HG02938 (cell line): ENCODE results near the gene IL1RN.
"Not testable (repeated sequence)": the region's sequence is repeated elsewhere in the genome, so short reads cannot be mapped to it uniquely, and the experiment has no call there.

Experiments used
- ATAC-seq: cut with Tn5 transposase; IDR thresholded peaks from one replicate; pipeline ENCODE4 v1.9.1; 2021; ENCODE audit warnings: mild to moderate bottlenecking, moderate library complexity; ENCODE audit not compliant: unreplicated experiment

Gene IL1RN, protein sequence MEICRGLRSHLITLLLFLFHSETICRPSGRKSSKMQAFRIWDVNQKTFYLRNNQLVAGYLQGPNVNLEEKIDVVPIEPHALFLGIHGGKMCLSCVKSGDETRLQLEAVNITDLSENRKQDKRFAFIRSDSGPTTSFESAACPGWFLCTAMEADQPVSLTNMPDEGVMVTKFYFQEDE

DNA sequence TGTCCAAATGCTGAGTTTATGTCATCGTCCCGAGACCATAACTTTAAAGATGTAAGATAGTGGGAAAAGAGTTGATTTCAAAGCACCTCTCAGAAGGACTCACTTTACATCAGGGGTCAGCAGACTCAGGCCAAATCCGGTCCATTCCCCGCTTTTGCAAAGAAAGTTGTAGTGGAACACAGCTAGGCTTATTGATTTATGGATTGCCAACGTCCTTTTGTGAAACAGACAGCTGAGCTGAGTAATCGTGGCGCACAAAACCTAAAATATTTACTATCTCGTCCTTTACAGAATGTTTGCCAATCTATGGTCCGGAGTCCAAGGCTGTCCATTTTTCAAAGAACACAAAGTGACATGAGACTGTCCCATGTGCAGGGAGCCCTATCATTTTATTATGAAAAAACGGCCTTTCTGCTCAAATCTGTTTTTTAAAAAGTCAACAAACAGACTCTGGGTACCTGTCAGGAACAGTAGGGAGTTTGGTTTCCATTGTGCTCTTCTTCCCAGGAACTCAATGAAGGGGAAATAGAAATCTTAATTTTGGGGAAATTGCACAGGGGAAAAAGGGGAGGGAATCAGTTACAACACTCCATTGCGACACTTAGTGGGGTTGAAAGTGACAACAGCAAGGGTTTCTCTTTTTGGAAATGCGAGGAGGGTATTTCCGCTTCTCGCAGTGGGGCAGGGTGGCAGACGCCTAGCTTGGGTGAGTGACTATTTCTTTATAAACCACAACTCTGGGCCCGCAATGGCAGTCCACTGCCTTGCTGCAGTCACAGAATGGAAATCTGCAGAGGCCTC, at the start of gene IL1RN:
Gene IL1RN (plus strand): TSS at position 754 of the 801 bp plus-strand sequence. CDS start 27 bp downstream, at position 781.
- ATAC-seq = no peak

DNA sequence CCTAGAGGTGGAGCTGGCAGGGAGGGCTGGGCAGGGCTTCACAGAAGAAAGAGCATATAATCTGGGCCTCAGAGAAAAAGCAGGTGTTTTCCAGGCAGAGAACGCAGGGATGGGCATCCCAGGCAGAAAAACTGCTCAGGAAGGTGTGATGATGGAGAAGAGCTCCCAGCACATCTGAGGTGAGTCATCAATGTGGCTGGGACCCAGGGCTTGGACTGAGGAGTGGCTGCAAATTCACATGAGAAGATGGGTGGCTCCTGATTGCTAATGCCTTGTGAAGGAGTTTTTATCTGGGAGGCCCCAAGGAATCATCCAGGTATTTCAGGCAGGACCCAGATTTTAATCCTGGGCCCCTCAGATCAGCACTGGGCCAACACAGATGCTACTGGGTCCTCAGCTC, 49.5 kb upstream of the IL1RN start:
- ATAC-seq = no peak

DNA sequence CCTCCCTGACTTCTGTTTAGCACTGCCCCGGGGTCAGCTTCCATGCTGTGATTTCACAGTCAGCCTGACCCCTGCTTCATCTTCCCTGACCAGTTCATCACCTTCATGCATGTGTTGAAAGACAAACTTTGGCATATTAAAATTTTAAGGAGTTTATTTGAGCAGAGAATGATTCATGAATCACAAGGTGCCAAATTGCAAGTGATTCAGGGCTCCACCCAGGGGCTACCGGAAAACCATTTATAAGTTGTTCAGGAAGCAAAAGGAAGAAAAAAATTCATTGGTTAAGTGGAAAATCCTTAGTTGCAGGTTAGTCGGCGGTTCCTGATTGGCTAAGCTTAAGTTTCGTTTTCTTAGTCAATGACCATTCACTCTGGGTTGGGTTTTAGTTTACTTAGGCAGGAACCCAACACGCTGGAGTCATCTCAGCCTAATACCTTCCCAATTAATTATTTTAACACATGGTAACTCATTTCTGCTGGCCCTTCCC, 49.0 kb upstream of the IL1RN start:
- no peak for ATAC-seq

DNA sequence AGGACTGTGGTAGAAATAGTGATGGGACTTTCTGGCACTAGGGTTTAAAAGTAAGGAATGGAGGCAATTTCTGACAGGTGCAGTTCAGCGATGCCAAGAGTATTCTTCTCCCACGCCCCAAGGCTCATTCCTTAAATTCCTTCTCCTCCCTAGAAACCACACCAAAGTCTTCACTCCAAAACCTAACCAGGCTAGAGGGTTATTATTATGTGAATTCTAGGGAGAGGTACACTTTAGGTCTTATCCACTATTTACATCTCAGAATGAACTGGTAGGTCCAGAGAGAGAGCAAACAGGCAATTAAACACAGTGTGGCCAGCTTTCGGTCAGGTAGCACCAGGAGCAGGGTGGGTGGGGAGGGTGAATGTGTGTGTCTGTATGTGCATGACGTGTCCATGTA, 48.3 kb upstream of the IL1RN start:
- ATAC-seq = no peak

DNA sequence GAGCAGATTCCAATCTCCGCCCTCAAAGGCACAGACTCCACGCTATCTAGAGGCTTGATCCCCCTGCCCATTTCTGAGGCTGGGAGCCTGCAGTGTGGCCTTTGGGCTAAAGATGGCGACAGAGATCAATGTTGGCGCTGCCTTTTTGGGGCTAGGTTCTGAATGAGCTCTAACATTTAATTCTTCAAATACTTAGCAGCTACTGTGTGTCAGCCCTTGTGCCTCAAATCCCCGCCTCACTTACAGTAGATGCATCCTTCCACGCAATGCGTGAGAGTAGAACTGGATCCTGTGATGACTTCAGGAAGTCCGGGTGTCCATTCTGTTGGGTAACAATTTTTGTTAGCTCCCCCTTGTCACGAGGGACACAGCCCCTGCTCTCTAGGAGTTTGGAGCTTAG, 47.3 kb upstream of the IL1RN start:
- no peak for ATAC-seq

DNA sequence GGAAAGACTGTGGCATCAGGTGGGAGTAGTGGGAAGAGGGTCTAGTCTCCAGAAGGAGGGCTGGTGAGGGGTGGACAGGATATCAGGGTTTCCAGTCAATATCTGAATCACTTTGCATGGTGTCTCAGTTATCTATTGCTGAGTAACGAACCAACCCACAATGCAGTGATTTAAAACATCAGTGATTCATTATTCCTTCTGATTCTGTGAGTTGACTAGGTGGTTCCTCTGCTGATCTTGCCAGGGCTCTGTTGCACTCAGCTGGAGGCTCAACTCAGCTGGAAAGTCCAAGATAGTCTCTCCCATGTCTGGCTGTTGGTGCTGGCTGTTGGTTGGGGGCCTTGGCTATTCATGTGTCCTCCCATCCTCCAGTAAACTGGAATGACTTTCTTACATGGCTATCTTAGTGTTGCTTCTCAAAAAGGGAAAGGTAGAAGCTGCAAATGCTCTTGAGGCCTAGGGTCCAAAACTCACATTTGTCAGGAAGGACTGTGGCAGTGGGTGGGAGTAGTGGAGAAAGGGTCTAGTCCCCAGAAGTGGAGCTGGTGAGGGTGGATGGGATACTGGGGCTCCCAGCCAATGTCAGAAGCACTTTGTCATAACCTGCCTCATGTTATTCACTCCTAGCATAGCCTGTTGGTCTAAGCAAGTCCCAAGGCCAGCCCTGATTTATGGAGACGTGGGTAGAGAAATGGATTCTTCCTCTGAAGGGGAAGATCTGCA, 45.7 kb upstream of the IL1RN start:
- no peak for ATAC-seq

DNA sequence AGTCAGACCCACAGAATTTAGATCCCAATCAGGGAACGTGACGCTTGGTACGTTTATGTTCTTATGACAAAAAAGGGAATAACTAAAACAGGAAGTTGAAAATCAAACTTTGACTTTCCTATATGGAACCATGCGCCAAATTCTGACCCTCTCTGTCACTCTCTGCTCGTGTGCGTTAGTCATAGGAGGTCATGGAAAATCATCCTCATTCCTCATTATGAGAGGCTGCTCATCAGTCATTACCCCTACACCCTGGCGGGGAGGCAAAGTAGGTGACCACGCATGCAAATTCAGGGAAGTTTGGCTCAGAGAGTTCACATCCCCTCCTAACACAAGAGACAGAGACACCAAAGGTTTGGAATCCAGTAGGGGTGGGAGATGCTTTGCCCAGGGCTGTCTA, 44.1 kb upstream of the IL1RN start:
- ATAC-seq = no peak

DNA sequence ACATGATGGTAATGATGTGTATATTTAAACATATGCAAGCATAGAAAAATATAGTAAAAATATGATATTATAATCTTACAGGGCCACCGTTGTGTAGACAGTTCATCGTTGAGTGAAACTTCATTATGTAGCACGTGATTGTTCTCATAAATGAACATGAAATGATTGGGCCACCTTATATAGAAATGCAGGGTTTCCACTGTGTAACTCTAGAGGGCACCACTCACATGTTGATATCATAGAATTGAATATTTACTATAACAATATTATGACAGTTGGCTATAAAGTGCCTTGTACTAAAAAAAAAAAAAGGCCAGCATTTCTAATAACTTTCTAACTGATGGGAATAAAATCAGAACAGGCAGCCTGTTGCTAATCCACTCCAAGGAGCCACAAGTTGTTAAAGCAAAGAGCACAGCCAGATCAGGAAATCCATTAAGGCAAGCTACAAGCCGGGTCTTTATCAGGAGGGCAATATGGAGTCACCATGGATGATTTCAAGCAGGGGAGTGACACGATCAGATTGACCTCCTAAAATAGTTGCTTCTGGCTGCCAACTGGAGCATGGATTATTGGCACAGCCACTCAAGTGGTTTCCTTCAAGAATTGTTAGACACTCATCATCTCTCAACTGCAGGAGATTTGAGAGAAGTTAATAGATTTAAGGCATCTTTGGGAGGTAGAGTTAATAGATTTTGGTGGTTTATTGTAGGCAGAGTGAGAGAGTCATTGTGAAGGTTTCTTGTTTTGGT, 43.0 kb upstream of the IL1RN start:
- no peak for ATAC-seq

DNA sequence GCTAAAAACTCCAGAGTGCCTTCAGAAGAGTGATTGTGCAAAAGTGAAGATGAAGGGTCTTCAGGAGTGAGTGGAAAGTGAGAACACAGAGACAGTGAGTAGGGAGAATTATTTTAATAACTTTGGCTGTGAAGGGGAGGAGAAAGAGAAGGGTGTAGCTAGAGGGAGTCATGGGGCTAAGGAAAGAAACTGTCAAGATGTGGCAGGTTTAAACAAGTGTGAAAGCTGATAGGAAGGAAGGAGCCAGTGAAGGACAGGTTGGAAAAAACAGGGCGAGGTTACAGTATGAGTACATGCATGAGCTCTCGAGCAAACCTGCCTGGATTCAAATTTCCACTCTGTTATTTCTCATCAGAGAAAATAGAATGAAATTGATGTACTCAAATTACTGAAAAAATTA, 41.9 kb upstream of the IL1RN start:
- ATAC-seq = no peak

DNA sequence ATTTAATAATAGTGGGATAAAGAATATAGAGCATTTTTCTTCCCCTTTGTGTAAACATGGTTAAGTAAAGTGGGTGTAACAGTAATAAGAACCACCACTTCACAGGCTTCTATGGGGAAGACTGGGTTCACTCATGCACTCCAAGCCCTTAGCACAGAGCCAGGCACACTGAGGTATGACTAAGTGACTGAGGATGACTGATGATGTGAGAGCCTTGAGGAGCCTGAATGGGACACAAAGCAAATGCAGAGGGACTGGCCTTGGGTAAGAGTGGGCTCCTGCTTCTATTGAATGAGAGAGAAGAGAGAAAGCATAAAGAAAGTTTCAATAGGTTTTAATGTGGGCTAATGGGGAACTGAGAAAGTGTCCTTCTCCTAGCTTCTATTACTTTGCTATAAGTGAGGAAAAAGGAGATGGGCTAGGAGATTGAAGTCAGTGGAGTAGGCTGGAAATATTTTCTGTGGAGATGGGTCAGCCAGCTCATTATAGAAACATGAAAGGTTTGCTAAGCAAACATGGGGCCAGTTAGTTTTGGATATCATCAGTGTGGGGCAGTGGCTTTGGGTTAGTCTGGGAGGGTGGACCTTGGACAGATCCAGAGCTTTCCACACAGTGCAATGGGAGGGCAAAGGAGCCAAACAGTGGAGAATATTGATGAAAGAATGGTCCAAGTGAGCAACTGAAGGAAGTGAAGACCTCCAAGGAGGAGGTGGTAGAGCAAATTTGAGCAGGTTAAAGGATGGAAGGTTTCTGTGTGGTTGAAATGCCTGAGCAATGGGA, 39.0 kb upstream of the IL1RN start:
- no peak for ATAC-seq

DNA sequence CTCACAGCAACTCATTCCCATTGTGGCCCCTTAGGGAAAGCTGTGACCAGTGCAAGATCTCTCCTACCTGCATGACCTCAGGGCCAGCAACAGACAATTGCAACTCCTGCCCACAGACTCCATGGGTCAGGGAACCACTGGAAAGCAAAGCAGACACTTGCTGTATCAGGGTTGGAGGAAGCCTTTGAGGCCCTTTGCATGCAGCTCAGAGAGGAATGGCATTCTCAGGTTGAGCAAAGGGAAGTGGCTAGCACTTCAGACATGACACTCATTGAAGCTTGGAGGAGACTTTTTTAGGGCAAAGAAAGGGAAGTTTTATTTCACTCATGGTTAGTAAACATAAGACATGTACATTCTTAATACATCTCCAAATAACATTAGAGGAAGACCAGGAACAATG, 37.5 kb upstream of the IL1RN start:
- no peak for ATAC-seq

DNA sequence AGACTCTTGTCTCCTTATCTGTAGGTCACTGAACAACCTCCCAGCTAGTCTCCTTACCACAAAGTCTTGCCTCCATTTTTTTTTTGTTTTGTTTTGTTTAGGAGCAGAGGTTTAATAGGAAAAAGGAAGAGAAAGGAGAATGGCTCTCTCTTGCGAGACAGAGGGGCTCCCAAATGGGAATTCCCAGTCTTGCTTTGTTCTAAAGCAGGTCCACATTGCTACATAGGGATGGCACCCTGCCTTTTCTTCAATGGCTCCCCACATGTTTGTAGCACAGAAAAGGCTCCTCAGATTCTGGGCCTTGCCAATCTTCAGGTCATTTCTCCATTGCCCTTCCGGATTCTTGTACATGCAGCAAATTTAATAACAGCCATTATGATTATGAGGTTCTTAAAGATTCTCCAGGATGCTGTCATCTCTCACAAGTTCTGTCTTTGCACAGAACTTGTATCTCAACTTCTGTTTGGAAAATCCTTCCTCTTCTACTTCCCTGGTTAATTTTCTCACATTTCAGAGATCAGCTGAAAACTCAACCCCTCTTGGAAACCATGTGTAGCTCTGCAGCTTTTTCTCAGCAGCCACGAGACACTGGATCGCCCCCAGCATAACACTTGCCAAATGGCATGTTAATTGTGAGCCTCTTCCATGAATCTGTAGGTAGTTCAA, 36.0 kb upstream of the IL1RN start:
- no peak for ATAC-seq

DNA sequence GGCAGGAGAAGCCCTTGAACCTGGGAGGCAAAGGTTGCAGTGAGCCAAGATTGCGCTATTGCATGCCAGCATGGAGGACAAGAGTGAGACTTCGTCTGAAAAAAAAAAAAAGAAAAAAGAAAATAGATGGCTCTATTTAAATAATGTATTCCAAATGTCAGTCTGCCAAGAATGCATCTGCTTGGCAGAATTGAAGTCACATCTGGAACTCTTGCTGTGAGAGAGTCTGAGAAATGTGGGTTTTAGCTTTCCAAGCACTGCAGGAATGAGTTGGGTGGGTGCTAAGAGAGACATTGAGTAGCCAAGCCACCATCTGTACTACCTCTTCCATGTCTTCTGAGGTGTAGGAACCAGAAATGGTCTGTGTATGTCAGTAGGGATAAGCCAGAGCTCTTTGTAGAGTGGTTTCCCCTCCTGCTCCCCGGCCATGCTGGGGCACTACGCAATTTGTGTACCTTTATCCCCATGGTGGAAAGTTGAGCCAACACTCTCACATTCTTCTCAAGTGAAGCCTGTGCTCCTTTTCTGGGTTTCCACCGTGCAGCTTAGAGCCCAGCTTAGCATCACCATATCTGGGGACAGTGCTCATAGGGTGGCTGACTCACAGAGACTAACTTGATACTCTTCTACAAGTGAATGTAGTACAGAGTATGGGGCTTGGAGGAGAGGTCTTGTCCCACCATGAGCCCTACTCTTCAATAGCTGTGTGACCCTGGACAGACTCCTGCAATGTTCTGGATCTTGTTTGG, 34.4 kb upstream of the IL1RN start:
- ATAC-seq = no peak

DNA sequence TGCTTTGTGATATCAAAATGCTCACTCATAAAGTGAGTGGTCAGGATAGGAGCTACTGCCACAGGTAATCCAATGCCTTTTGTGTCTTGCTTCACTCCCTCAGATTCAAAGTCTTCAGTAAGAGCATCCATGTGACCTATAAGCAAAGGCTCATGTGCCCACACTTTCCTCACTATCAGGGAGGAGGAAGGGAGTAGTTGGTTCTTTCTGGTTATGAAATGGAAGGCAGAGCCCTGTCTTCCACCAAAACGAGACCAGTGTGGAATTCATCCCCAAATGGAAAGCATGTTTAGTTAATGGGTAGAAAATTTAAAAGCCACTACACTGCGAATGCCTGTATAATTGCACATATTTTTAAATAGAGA, 33.8 kb upstream of the IL1RN start:
- no peak for ATAC-seq

DNA sequence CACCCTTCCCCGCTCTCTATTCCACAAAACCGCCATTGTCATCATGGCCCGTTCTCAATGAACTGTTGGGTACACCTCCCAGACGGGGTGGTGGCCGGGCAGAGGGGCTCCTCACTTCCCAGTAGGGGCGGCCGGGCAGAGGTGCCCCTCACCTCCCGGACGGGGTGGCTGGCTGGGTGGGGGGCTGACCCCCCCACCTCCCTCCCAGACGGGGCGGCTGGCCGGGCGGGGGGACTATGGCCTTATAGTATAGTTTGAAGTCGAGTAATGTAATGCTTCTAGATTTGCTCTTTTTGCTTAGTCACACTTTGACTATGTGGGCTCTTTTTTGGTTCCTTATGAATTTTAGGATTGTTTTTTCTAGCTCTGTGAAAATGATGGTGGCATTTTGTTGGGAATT, 31.1 kb upstream of the IL1RN start:
- ATAC-seq = not testable (repeated sequence)

DNA sequence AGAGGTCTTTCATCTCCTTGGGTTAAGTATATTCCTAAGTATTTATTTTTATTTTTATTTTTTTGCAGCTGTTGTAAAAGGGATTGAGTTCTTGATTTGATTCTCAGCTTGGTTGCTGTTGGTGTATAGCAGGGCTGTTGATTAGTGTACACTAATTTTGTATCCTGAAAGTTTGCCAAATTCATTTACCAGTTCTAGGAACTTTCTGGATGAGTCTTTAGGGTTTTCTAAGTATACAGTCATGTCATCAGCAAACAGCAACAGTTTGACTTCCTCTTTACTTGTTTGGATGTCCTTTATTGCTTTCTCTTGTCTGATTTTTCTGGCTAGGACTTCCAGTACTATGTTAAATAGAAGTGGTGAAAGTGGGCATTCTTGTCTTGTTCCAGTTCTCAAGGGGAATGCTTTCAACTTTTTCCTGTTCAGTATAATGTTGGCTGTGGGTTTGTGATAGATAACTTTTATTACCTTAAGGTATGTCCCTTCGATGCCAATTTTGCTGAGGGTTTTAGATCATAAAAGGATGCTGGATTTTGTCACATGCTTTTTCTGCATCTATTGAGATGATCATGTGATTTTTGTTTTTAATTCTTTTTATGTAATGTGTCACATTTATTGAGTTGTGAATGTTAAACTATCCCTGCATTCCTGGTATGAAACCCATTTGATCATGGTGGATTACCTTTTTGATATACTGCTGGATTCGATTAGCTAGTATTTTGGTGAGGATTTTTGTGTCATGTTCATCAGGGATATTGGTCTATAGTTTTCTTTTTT, 30.4 kb upstream of the IL1RN start:
- ATAC-seq = not testable (repeated sequence)

DNA sequence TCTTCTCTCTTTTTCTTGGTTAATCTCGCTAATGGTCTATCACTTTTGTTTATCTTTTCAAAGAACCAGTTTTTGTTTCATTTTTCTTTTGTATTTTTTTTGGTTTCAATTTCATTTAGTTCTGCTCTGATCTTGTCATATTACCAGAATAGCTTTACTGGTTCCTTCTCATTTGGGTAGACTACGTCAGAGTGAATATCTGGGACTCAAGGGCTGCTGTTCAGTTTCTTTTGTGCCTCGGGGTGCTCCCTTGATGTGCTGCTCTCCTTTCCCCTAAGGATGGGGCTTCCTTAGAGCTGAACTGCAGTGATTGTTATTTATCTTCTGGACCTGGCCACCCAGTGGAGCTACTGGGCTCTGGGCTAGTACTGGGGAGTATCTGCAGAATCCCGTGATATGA, 29.4 kb upstream of the IL1RN start:
- ATAC-seq = no peak

DNA sequence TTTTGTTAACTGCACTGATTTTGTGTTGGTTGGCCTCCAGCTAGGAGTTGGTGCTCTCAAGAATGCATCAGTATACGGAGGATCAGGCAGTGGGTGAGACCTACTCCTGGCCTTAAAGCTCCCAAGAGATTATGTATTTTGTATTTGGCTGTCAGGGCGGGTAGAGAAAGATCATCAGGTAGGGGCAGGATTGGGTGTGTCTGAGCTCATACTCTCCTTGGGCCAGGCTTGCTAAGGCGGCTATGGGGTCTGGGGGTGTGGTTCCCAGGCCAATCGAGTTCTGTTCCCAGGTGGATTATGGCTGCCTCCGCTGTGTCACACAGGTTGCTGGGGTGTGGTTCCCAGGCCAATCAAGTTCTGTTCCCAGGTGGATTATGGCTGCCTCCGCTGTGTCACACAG, 28.9 kb upstream of the IL1RN start:
- no peak for ATAC-seq
